Stimulated activated CD8-positive, alpha-beta memory T cell treated with anti-CD3 and anti-CD28 coated beads, Interleukin-4, amount 100 ng/mL, for 48 hours (primary cell): ENCODE data around the gene TTC9.
"Not testable (repeated sequence)": the region's sequence is repeated elsewhere in the genome, so short reads cannot be mapped to it uniquely, and the experiment has no call there.

Experiments used
- DNase-seq: peaks from one replicate; pipeline ENCODE4 v3.0.0-alpha.2; 2020

Gene TTC9

DNA sequence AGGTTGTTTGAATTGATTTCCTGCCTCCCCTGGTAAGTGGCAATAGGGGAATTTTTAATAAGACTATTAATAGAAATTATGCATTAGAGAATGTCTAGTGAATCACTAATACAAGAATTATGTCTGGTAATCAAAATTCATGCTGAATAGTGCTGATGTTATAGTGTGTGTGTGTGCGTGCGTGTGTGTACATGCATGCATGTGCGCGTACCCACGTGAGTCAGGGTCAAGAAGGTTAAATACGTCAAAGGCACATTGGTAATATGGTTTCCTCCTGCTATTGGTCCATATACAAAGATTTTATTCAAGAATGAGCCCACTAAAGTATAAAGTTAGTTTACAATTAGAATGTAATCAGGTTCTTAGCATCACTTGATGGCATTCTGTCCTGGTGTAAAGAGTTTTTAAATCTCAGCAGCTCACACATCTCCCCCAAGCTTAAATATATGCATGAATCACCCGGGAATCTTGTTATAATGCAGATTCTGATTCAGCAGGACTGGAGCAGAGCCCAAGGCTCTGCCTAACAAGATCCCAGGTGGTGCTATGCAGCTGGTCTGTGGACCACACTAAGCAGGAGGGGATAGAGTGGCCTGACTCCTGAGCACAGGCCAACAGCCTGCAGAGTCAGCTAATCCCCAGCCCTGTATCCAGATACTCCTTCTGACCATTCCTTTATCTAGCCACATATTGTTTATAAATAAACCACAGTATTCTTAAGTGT is 43.9 kb downstream of the TTC9 start:
- DNase-seq = no peak

DNA sequence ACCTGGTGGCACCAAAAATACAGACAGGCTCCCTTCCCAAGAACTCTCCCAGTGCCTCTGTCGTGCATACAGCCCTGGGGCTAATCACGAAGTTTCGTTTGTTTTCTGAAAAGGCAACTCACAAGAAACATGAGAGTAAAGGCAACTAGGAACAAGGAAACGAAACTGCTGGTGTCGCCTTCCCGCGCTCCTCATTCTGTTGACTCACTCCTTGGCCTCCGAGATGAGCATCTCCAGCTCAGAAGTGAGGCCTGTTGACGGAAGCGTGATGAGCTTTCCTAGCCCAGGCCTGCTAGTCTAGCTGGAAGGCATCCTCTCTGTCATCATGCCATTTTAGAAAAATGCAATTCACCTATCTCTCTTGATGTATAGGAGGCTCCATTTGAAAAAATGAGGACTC is 50.5 kb downstream of the TTC9 start:
- no peak for DNase-seq

DNA sequence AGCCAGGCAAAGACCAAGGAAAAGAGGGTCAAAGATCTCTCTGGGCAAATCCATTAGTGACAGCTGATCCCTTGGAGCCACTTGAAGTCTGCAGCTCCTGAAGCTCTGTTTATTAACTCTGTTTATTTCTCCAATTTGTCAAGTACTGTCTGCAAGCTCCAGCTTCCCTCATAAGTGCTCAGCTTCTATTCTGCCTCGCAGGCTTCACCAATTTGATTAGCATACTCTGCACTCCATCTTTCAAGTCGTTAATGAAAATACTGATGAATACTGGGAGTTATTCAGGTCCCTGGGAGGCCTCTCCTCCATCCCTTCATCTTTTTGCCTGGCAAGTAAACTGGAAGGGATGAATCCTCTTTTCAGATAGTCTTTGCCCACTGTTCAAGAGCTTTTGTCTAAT is 54.3 kb downstream of the TTC9 start:
- no peak for DNase-seq

DNA sequence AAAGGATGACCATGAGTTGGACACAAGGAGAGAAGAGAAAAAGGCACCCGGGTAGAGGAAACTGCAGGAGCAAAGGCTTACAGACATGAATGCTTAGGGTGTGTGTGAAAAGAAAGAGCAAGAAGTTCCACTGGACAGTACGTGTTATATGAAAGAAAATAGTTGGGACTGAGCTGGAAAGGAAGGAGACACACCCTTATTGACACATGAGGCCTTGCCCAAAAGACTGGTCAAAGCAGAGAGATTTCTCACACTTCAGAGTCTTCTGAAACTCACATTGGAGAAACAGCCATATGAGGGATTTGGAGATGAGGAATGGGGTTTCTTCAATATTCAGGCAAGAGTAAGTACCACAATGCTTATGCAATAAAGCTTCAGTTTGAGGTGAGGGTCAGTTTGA is 56.0 kb downstream of the TTC9 start:
- no peak for DNase-seq

DNA sequence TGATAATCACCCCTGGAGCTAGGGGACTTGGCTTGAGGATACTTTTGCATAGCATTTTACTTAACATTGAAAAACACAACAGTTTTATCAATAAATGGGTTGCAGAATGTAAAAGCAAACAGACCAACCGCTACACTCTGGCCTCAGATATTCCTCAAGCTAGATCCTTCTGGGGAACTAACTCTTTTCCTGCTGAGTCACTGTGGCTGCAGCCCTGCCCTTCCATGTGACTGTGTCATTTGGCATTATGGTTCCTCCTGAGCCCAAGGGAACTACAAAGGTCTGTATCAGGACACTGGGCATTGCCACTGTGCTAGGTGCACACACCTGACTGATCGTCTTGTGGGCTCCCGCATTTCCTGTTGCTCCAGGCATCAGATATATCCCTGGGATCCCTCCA is 56.6 kb downstream of the TTC9 start:
- DNase-seq = no peak

DNA sequence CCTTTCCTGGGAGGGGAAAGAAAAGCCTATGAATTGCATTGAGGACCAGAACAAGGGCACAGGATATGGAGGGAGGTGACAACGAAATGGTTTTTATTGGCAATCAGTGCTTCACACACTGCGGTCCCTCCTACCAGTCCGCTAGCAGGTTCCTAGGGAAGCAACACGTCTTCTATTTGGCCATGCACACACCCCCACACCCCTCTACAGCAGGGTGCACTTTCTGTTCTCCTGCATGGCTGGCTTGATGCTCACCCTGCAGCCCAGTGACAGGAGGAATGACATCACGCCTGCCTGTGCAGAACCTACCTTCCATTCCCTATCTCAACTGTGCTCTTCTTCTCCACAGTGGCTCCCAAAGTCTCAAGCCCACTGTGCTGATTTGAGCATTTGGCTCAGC is 57.9 kb downstream of the TTC9 start:
- no peak for DNase-seq

DNA sequence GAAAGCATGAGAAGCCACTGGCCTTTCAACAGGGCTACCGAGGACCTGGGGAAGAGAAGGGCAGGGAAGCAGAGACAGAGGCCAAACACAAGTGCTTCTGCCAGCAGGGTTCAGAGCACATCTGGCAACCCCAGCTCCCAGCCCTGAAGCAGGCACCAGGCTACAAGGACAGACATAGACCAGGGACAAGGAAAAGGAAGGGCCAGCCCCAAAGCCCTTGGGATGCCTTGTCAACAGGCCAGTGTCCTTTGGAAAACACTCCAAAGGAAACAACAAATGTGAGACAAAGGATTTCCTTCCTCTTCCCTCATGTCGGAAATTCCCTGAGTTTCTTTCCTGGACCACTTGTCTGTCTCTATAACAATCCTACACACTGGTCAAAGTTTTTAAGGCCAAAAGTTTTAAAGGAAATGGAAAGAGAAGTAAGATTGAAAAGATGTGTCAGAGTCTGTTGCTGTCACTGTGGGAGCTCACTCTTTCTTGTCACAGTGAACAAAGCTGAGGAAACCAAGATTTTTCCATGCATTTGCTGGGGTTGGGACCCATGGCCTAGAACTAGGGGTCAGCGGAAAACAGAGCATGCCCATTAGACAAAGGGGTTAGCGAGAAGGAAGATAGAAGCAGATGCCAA is 59.4 kb downstream of the TTC9 start:
- no peak for DNase-seq

DNA sequence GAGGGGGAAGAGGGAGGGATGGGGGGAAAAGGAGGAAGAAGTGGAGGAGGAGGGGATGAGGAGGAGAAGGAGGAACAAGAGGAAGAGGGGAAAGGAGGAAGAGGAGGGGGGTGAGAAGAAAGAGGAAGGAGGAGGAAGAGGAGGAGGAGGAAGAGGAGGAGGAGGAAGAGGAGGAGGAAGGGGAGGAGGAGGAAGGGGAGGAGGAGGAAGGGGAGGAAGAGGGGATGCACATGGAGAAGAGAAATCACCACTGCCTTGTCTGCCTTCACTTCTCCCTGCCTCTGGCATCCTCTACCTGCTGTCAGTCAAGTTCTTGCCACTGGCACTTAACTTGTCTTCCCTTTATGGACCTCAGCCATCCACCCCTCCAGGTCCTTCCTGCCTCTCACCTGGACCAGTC is 59.9 kb downstream of the TTC9 start:
- DNase-seq = no peak

DNA sequence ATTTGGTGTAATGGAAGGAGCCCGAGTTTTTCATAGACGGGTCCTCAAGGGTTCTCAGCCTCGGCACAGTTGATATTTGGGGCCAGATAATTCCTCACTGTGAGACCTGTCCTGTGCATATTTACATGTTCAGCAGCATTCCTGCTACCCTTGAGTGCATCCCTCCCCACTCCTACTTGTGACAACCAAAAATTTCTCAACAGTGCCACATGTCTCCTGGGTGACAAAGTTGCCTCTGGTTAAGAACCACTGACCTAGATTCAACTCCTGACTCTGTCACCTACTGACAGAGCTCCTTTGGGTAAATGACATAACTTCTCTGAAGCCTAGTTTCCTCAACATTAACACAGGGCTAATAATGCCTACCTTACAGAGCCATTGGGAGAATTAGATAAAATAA is 60.4 kb downstream of the TTC9 start:
- no peak for DNase-seq

DNA sequence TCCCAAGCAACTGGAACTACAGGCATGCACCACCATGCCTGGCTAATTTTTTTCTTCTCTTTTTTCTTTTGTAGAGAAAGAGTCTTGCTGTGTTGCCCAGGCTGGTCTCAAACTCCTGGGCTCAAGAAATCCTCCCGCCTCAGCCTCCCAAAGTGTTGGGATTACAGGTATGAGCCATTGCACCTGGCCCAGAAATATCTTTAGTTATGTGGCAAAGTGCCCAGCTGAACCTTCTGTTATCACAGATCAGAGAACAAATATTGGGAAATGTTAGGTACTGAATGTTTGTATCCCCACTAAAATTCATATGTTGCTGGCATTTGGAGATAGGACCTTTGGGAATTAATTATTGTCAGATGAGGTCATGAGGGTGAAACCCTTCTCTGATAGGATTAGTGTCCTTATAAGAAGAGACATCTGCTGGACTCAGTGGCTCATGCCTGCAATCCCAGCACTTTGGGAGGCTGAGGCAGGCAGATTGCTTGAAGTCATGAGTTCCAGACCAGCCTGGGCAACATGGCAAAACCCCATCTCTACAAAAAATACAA is 62.0 kb downstream of the TTC9 start:
- DNase-seq = not testable (repeated sequence)

DNA sequence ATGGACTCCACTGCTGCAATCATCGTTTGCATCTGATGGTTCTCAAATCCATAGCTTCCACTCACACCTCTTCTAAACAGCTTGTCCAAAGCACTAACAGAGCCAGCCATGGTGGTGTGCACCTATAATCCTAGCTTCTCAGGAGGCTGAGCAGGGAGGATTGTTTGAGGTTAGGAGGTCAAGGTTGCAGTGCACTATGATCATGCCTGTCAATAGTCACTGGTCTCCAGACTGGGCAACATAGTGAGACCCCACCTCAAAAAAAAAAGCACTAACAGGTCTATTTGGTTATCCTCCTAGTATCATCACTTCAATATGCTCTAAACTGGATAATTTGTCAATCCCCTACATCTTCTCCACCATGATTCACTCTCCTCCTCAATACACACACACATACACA is 63.2 kb downstream of the TTC9 start:
- DNase-seq = no peak

DNA sequence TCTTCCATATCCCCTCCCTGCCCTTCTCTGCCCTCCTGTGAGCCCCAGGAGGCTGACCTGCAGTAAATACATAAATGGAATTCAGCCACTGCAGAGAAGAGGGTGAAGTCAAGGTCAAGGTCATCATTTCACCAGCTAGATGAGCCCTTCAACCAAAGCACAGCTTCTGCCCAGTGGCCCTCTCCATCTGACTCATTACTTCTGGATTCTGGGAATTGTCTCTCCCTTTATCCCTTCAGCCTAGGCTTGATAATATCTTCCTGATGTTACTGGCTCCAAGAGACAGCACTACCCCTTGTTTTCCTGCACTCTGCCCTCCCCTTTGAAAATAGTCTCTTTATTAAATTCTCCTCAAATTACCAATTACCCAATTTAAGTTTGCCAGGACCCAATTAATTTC is 64.5 kb downstream of the TTC9 start:
- DNase-seq = no peak

DNA sequence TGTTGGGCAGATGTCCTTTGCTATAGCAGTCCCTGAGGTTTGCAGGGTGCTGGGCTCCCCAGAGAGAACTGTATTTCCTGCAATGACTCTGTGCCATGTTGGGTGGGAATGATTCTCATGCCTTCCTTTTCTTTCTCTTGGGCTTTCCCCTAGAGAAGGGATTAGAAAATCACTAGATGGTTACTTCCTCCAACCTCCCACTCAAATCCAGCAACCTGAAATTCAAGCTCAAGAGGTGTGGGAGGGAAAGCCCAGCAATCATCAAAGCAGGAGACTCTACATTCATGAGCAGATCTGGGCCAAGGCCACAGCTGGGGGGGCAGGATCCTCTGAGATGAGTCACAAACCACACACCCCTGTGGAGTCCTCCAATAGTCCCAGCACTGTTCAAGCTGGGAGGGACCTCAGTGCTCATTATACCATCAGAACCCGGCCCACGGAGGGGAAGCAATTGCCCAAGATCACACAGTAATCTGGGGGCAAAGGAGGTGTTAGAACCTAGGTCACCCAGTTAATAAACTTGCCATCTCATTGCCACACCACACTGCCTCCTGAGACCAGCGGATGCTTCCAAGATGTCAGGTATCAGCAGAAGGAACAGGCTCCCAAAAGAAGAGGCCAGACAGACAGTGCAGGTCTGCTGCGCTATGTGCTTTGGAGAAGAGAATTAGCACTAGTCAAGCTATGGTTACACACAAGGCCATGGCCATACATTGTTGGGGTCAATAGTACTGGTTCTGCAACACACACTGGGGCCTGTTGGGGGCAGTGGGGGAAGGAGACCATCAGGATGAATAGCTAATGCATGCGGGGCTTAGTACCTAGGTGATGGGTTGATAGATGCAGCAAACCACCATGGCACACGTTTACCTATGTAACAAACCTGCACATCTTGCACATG is 65.7 kb downstream of the TTC9 start:
- DNase-seq = peak; percentile 29

DNA sequence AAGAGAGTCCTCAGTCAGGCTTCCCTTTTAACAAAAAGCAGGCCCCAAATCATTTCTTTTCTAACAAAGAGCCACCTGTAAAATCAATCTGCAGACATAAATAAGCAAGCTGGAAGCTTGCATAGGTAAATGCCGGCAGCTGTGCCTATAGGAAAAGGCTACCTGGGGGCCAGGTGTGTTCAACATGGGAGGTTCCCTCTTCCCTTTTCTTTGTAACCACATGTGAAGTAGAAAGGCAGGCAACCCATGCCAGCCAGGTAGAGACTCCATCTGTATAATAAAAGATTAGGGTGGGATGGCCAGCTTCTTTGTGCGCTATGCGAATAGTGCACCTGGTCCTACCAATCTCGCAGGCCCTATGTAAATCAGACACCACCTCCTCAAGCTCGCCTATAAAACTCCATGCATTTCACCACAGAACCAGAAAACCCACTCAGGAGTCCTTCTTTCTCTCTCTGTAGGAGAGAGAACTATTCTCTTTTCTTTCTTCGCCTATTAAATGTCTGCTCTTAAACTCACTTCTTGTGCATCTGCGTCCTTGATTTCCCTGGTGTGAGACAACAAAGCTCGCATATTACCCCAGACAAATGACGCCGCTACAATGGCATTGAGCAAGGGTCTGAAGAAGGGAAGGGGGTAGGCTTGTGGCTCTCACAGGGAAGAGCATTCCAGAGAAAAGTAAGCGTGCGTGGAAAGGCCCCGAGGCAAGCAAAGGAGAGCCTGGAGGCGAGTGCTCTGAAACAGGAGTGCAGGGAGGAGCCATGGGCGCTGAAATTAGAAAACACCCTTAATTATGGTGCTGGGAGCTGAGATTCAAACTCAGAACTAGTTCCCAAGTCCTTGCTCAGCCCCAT is 67.2 kb downstream of the TTC9 start:
- no peak for DNase-seq

DNA sequence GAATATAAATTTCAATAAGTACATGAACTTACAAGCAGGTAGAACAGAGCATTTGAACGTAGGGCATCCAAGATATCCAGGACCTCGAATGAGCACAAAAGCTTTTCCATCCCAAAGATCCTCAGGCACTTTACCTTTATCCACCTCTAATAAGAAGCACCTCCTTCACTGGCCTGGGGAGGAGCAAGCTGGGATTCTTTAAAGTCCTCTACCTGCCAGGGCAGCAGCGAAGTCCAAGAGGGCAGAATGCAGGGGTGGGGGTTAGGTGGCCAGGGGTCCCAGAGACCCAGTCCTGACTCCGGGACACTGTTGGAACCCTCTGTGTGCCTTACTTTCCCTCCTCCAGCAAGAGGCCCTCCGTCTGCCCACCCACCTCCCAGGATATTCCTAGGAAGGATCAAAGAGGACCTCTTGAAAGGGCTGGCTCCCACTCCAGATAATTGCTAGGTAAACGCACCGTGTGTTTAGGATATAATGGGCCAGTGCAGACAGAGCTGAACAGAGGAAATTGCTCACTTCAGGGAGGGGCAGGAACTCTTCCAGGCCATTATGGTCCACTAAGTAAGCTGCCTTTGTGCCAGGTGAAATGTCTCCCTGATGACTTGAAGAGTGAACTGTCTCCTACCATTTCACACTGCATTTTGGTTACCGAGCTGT is 68.1 kb downstream of the TTC9 start:
- no peak for DNase-seq

DNA sequence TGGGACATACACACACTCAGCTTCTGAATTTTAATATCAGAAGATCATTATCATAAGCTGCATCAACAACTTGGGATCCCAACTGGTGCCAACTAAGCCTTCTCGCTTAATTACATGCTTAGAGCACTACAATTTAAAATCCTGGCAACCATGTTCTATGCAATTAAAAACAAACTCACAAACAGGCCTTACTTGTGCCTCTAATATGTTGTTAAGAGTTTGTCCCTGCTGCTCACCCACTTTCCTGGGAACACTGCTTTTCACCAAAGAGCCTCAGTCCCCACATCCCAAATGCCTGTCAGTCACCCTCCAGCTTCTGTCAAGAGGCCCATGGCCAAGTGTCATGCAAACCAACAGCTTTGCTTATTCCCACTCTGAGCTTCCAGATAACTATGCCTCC is 69.7 kb downstream of the TTC9 start:
- no peak for DNase-seq

DNA sequence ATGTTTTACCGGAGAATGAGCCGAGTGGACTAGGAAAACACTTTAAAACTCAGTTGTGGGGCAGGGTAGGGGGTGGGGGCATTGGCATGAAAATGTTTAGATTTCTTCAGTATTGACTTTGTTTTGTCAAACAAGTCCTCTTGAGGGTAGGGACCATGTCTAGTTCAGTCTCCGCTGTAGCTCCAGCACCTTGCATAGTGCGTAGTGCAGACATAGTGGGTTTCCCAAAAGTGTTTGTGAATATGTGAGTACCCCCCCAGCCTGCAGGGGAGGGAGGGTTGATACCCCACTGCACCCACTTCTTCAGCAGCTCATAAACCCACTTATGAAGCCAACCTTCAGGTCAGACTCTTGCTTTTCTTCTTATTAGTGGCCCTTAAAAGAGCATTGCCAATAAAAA is 71.4 kb downstream of the TTC9 start:
- DNase-seq = no peak

DNA sequence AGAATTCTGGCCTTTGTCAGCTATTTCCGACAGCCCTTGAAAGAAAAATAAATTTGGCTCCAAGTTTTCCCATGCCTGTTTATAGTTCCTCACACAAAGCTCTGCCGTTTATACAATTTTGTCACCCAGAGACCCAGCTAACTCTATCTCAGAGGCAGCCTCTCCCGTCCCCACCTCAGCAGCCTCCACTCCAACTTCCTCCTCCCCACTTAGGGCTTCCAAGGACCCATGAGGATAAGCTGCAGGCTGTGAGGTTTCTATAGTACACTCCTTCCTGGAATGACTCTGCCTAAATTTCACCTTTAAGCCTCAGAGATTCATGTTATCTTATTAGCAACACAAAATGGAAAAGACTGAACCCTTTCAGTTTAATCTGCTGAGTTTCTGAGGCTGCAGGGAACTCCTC is 71.8 kb downstream of the TTC9 start:
- DNase-seq = no peak

DNA sequence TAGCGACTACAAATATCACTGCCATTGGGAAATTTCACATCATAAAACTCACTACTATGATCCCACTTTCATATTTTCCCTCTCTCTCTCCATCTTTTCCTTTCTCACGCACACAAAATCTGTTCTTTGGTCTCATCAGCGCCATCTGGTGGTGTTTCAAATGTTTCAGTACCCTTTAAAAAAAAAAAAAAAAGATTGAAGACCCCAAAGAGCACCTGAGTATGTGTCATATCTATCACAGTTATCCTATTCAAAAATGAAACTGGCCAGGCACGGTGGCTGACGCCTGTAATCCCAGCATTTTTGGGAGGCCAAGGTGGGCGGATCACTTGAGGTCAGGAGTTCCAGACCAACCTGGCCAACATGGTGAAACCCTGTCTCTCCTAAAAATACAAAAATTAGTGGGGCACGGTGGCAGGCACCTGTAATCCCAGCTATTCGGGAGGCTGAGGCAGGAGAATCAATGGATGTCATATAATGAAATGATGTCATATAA is 72.4 kb downstream of the TTC9 start:
- DNase-seq = peak; percentile 67

DNA sequence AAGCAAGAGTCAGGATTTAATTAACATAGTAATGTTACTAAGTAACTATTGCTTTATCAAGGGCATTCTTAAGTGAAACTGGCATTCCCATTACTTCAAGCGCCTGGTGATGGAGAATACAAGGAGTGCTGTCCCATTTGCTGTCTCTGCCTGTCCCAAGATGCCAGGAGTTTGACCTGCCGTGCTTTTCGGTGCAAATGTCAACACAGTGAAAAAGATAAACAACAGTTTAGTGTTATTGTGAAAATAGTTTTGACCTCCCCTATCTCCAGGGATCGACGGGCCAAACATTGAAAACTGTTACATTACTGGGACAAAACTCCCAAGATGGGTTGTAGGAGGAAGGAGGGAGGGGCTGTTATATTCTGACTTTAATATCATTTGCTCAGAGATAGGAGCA is 74.8 kb downstream of the TTC9 start:
- no peak for DNase-seq

DNA sequence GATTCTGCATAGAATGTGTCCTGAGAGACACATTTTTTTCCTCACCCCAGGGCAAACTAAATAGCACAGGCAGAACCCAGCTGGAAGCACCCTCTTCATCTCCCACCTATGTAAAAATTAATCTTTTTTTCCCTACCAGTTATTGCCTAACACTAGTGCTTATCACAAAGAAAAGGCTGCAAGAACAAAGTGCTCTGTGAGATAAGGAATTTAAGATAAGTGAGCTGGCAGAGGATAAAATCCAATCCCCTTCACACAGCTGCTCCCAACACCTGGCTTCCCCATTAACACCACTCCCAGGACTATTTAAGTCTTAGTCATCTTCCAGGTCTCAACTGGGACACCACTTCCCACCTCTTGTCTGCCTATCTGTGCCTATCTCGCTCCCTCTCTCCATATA is 75.2 kb downstream of the TTC9 start:
- no peak for DNase-seq
